ENCODE data around the gene SUN2.

Gene SUN2

GRCh38 chr22:38733329-38733723, 22.5 kb downstream of the SUN2 start:
- Histone ChIP-seq H3K9me3 (no peaks in the 10 kb centered on the region), H3K4me3 (ENCODE audit: low read depth in 1 of 2, low read length in 1 of 2) (no peak overlapping the region), H3K36me3 (peaks cover 100% of the 10 kb centered on the region), H3K27ac (peak overlapping the region; percentile 79), H3K27me3 (no peaks in the 10 kb centered on the region), H3K4me1 (ENCODE audit: control insufficient read depth in 1 of 2, insufficient read depth in 1 of 2, low read depth in 1 of 2, low read length in 1 of 2) (peaks cover 11 to 12% of the 10 kb centered on the region in 2 experiments)
- TF ChIP-seq CTCF (IDR thresholded peaks at IDR 0.05) = peak; percentile 68

GRCh38 chr22:38732251-38732815, 23.5 kb downstream of the SUN2 start:
- no peaks in the 10 kb centered on the region for H3K9me3 ChIP-seq
- H3K36me3 ChIP-seq = peaks cover 100% of the 10 kb centered on the region
- no peaks in the 10 kb centered on the region for H3K27me3 ChIP-seq
- no peak for TF ChIP-seq CTCF (IDR thresholded peaks at IDR 0.05)
- H3K27ac ChIP-seq = peak overlapping the region; percentile 79
- no peak overlapping the region for H3K4me3 ChIP-seq (ENCODE audit: low read depth in 1 of 2, low read length in 1 of 2)
- H3K4me1 ChIP-seq (ENCODE audit: control insufficient read depth in 1 of 2, insufficient read depth in 1 of 2, low read depth in 1 of 2, low read length in 1 of 2) = peaks cover 11 to 12% of the 10 kb centered on the region in 2 experiments

DNA sequence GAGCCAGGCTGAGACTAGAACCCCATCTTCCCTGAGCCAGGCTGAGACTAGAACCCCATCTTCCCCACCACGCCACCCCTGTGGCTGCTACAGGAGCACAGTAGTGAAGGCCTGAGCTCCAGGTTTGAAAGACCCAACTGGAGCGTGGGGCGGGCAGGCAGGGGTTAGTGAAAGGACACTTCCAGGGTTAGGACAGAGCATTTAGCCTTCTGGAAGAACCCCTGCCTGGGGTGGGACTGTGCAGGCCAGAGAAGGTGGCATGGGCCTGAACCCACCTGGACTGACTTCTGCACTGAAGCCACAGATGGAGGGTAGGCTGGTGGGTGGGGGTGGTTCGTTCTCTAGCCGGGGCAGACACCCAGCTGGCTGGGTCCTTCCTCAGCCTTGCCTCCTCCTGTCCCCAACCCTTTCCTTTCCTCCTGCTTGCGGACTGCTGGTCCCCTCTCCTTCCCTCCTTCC, 24.1 kb downstream of the SUN2 start:
- Histone ChIP-seq H3K27ac (peak overlapping the region; percentile 79), H3K36me3 (peaks cover 100% of the 10 kb centered on the region), H3K4me1 (ENCODE audit: control insufficient read depth in 1 of 2, insufficient read depth in 1 of 2, low read depth in 1 of 2, low read length in 1 of 2) (peaks cover 11 to 12% of the 10 kb centered on the region in 2 experiments), H3K9me3 (no peaks in the 10 kb centered on the region), H3K27me3 (no peaks in the 10 kb centered on the region), H3K4me3 (ENCODE audit: low read depth in 1 of 2, low read length in 1 of 2) (no peak overlapping the region)
- TF ChIP-seq CTCF (IDR thresholded peaks at IDR 0.05) = no peak

GRCh38 chr22:38730411-38730871, 25.4 kb downstream of the SUN2 start:
- TF ChIP-seq CTCF (IDR thresholded peaks at IDR 0.05) = no peak
- no peak overlapping the region for H3K4me3 ChIP-seq (ENCODE audit: low read depth in 1 of 2, low read length in 1 of 2)
- no peaks in the 10 kb centered on the region for H3K27me3 ChIP-seq
- peaks cover 11 to 12% of the 10 kb centered on the region in 2 experiments for H3K4me1 ChIP-seq (ENCODE audit: control insufficient read depth in 1 of 2, insufficient read depth in 1 of 2, low read depth in 1 of 2, low read length in 1 of 2)
- H3K9me3 ChIP-seq = no peaks in the 10 kb centered on the region
- H3K27ac ChIP-seq = peak overlapping the region; percentile 79
- peaks cover 100% of the 10 kb centered on the region for H3K36me3 ChIP-seq

- Histone ChIP-seq H3K27me3 (no peaks in the 10 kb centered on the region), H3K36me3 (peaks cover 100% of the 10 kb centered on the region)
- no peak for TF ChIP-seq CTCF (IDR thresholded peaks at IDR 0.05)
Observed at GRCh38 chr22:38729946-38730345, 25.9 kb downstream of the SUN2 start.

More at GRCh38 chr22:38729946-38730345, 25.9 kb downstream of the SUN2 start:
- Histone ChIP-seq H3K9me3 (no peaks in the 10 kb centered on the region), H3K27ac (peak overlapping the region; percentile 79), H3K4me3 (ENCODE audit: low read depth in 1 of 2, low read length in 1 of 2) (no peak overlapping the region), H3K4me1 (ENCODE audit: control insufficient read depth in 1 of 2, insufficient read depth in 1 of 2, low read depth in 1 of 2, low read length in 1 of 2) (peaks cover 11 to 12% of the 10 kb centered on the region in 2 experiments)
